H1 (cell line): ENCODE data around the gene CUX1. TPM values are rescaled to one million over a fixed set of nuclear protein-coding genes. Genes with fewer than 3 reads are reported as not detected.
A peak's percentile ranks its signal among the peaks of the same experiment; 100 is the strongest.

Experiments used
- CTCF ChIA-PET: fragments of 300-600 bp; sonication (Branson Sonifier 250); formaldehyde crosslinking; loops from one replicate; lab custom pipeline; 2021; ENCODE audit not compliant: partially characterized antibody; lab: Charles Lee
- POLR2A ChIA-PET: fragments of 300-600 bp; sonication (Branson Sonifier 250); formaldehyde crosslinking; loops from one replicate; lab custom pipeline; 2021; ENCODE audit warnings: inconsistent platforms; ENCODE audit not compliant: partially characterized antibody; lab: Charles Lee
- DNase-seq, 2 experiments: peaks; one replicate each; pipeline versions ENCODE4 v3.0.0 to v3.0.0-alpha.2; 2010 to 2022; ENCODE audit warnings: low spot score in 2 of 2, low read depth in 1 of 2, mixed read lengths in 1 of 2
- FAIRE-seq: peaks from 2 replicates; lab custom pipeline; 2011; peaks lifted over from hg19 to GRCh38; lab: Jason Lieb, UNC
- H2AFZ ChIP-seq: 2 replicates; pipeline ENCODE4 v1.8.1; 2012; ENCODE audit warnings: low read length, inconsistent platforms
- H2AK5ac ChIP-seq: 2 replicates; pipeline ENCODE4 v1.6.1; 2013; ENCODE audit warnings: low read depth, low read length
- H2BK120ac ChIP-seq: replicated peaks from 2 replicates; pipeline ENCODE3; 2013; ENCODE audit warnings: low read depth, low read length, inconsistent platforms
- H2BK12ac ChIP-seq: 2 replicates; pipeline ENCODE4 v1.6.1; 2013; ENCODE audit warnings: low read depth, low read length
- H2BK15ac ChIP-seq: 2 replicates; pipeline ENCODE4 v1.6.1; 2013; ENCODE audit warnings: low read length
- H2BK20ac ChIP-seq: 2 replicates; pipeline ENCODE4 v1.6.1; 2013; ENCODE audit warnings: low read length
- H2BK5ac ChIP-seq: 2 replicates; pipeline ENCODE4 v1.6.1; 2013; ENCODE audit warnings: low read depth, low read length
- H3K14ac ChIP-seq: 2 replicates; pipeline ENCODE4 v1.6.1; 2013; ENCODE audit warnings: inconsistent platforms; ENCODE audit not compliant: insufficient read length
- H3K18ac ChIP-seq: 2 replicates; pipeline ENCODE4 v1.6.1; 2013; ENCODE audit warnings: low read length; ENCODE audit errors: extremely low read depth
- H3K23ac ChIP-seq: 2 replicates; pipeline ENCODE4 v1.6.1; 2013; ENCODE audit warnings: inconsistent platforms; ENCODE audit not compliant: insufficient read length
- H3K23me2 ChIP-seq: 2 replicates; pipeline ENCODE4 v1.6.1; 2013; ENCODE audit warnings: low read depth, low read length
- H3K27ac ChIP-seq: 2 replicates; pipeline ENCODE4 v1.6.1; 2011; ENCODE audit warnings: low read depth, low read length, inconsistent platforms
- H3K27me3 ChIP-seq, 4 experiments: replicated peaks in 1 of 4; 1 replicate in 1 of 4; 2 replicates in 3 of 4; pipeline versions ENCODE4 v1.6.1 to v1.8.1; 2011 to 2013; ENCODE audit warnings: low read length in 3 of 4, mild to moderate bottlenecking in 3 of 4, inconsistent platforms in 2 of 4, mixed read lengths in 2 of 4, moderate library complexity in 1 of 4; ENCODE audit not compliant: control insufficient read depth in 3 of 4, insufficient read depth in 3 of 4; ENCODE audit errors: extremely low read depth in 1 of 4
- H3K36me3 ChIP-seq, 4 experiments: 2 replicates each; pipeline versions ENCODE4 v1.6.1 to v1.8.1; 2011 to 2013; ENCODE audit warnings: mild to moderate bottlenecking in 4 of 4, low read length in 3 of 4, moderate library complexity in 2 of 4, control low read depth in 1 of 4, inconsistent platforms in 1 of 4; ENCODE audit not compliant: insufficient read depth in 4 of 4, control insufficient read depth in 2 of 4
- H3K4ac ChIP-seq: replicated peaks from 2 replicates; pipeline ENCODE3; 2013; ENCODE audit warnings: low read length, low read depth, mixed read lengths, inconsistent platforms; ENCODE audit not compliant: insufficient read length
- H3K4me1 ChIP-seq, 4 experiments: replicated peaks in 1 of 4; 1 replicate in 1 of 4; 2 replicates in 3 of 4; pipeline versions ENCODE4 v1.6.1 to v1.8.1; 2011 to 2013; ENCODE audit warnings: low read length in 3 of 4, inconsistent platforms in 2 of 4, mixed read lengths in 1 of 4; ENCODE audit not compliant: insufficient read depth in 4 of 4, control insufficient read depth in 3 of 4
- H3K4me2 ChIP-seq, 2 experiments: 2 replicates each; pipeline versions ENCODE4 v1.6.1 to v1.8.1; 2011 to 2013; ENCODE audit warnings: low read depth in 2 of 2, low read length in 2 of 2, control low read depth in 1 of 2, inconsistent platforms in 1 of 2, mild to moderate bottlenecking in 1 of 2; ENCODE audit not compliant: insufficient read depth in 1 of 2
- H3K4me3 ChIP-seq, 4 experiments: fragments of 200-600, 300-600 bp in 1 of 4; sonication (generic), shearing (Covaris generic), sonication (Bioruptor Twin) in 1 of 4; 2 replicates each; pipeline versions ENCODE4 v1.5.1 to v1.8.1; 2011 to 2016; ENCODE audit warnings: low read length in 4 of 4, low read depth in 3 of 4, control low read depth in 2 of 4, inconsistent platforms in 2 of 4, mild to moderate bottlenecking in 2 of 4, mixed read lengths in 1 of 4, moderate library complexity in 1 of 4; ENCODE audit not compliant: insufficient read depth in 2 of 4; ENCODE audit errors: extremely low read depth in 1 of 4
- H3K56ac ChIP-seq: replicated peaks from 2 replicates; pipeline ENCODE3; 2013; ENCODE audit warnings: low read depth, mild to moderate bottlenecking, mixed read lengths, low read length, inconsistent platforms; ENCODE audit not compliant: insufficient read length
- H3K79me1 ChIP-seq: 2 replicates; pipeline ENCODE4 v1.6.1; 2013; ENCODE audit warnings: low read depth, low read length, control low read depth
- H3K79me2 ChIP-seq, 2 experiments: 2 replicates each; pipeline versions ENCODE4 v1.6.1 to v1.8.1; 2012 to 2013; ENCODE audit warnings: low read length in 2 of 2, mild to moderate bottlenecking in 2 of 2, inconsistent platforms in 1 of 2; ENCODE audit not compliant: insufficient read depth in 2 of 2, control insufficient read depth in 1 of 2
- H3K9ac ChIP-seq, 4 experiments: replicated peaks in 1 of 4; 1 replicate in 1 of 4; 2 replicates in 3 of 4; pipeline versions ENCODE4 v1.6.1 to v1.8.1; 2011 to 2013; ENCODE audit warnings: low read depth in 3 of 4, low read length in 3 of 4, control low read depth in 2 of 4, mild to moderate bottlenecking in 2 of 4, moderate library complexity in 2 of 4, inconsistent platforms in 1 of 4; ENCODE audit errors: extremely low read depth in 1 of 4
- H3K9me3 ChIP-seq, 2 experiments: 2 replicates each; pipeline versions ENCODE4 v1.6.1 to v1.8.1; 2012 to 2013; ENCODE audit warnings: mild to moderate bottlenecking in 2 of 2, moderate library complexity in 2 of 2, control low read depth in 1 of 2, inconsistent platforms in 1 of 2, low read depth in 1 of 2, low read length in 1 of 2, mixed read lengths in 1 of 2; ENCODE audit not compliant: insufficient read depth in 2 of 2
- H4K20me1 ChIP-seq, 2 experiments: replicated peaks in 1 of 2; 2 replicates each; pipeline versions ENCODE3 to v1.8.1; 2011 to 2013; ENCODE audit warnings: inconsistent platforms in 2 of 2, low read length in 2 of 2, mild to moderate bottlenecking in 1 of 2; ENCODE audit not compliant: insufficient read depth in 2 of 2, control insufficient read depth in 1 of 2
- H4K5ac ChIP-seq: 2 replicates; pipeline ENCODE4 v1.6.1; 2013; ENCODE audit warnings: low read length, low read depth, mixed read lengths, inconsistent platforms; ENCODE audit not compliant: insufficient read length
- H4K8ac ChIP-seq: 2 replicates; pipeline ENCODE4 v1.8.0; 2013; ENCODE audit warnings: mild to moderate bottlenecking, moderate library complexity, low read length, inconsistent platforms; ENCODE audit not compliant: insufficient read depth; ENCODE audit errors: extremely low read depth
- H4K91ac ChIP-seq: replicated peaks from 2 replicates; pipeline ENCODE3; 2013; ENCODE audit warnings: low read length, mixed read lengths, inconsistent platforms; ENCODE audit not compliant: insufficient read length
- KDM1A ChIP-seq: fragments of 200-600, 300-600 bp; sonication (generic); IDR thresholded peaks from 2 replicates; pipeline ENCODE4 v1.7.1; 2016; ENCODE audit warnings: mild to moderate bottlenecking, low read length, borderline replicate concordance
- WGBS, 2 experiments: shearing (Covaris generic) in 1 of 2; methylation state at CpG; one replicate each; pipeline versions ENCODE4 v1.1.6 to v1.1.7; 2013 to 2015; ENCODE audit warnings: low lambda C conversion rate in 2 of 2, mixed read lengths in 2 of 2, inconsistent platforms in 1 of 2, low coverage in 1 of 2, missing lambda C conversion rate in 1 of 2; ENCODE audit not compliant: insufficient replicate concordance in 2 of 2, insufficient coverage in 1 of 2, insufficient read length in 1 of 2; ENCODE audit errors: extremely low coverage in 1 of 2, missing lambda C conversion rate in 1 of 2; 5-methylcytosine and 5-hydroxymethylcytosine counted together
- polyA plus RNA-seq, 7 experiments: library from polyadenylated mRNA; depleted of rRNA in 3 of 7; stranded (reverse) in 5 of 7; unstranded in 2 of 7; fragments of >200 nt in 5 of 7; fragments of 200-250 nt in 2 of 7; gene quantifications; 1 replicate in 5 of 7; 2 replicates in 1 of 7; 4 replicates in 1 of 7; pipeline versions ENCODE4 v1.2.1 to v1.2.3, GENCODE V29; 2011 to 2013; ENCODE audit warnings: missing spikeins in 2 of 7, mixed read lengths in 2 of 7
- total RNA-seq: library from RNA; stranded (reverse); fragmentation: NEBNext Ultra II Directional; extraction: Animal tissue kit (Norgen Biotek cat#: 25700); gene quantifications from 2 replicates; pipeline ENCODE4 v1.2.1, GENCODE V29; 2021
- TF ChIP-seq, protein P1 (sequence below), 3 experiments: IDR thresholded peaks; 1 replicate in 2 of 3; 2 replicates in 1 of 3; pipeline versions ENCODE4 v1.5.1 to v1.6.1; 2011; ENCODE audit warnings: low read length in 3 of 3, mild to moderate bottlenecking in 3 of 3, inconsistent platforms in 2 of 3, low read depth in 1 of 3, moderate library complexity in 1 of 3; ENCODE audit not compliant: insufficient read depth in 1 of 3; ENCODE audit errors: control extremely low read depth in 1 of 3

CUX1 gene
- total and polyA plus RNA-seq, 2 of the 8 experiments (the other 6 are each of a cell fraction or from before 2014, with no cell fraction given), result 21.6 to 65.9 TPM

DNA sequence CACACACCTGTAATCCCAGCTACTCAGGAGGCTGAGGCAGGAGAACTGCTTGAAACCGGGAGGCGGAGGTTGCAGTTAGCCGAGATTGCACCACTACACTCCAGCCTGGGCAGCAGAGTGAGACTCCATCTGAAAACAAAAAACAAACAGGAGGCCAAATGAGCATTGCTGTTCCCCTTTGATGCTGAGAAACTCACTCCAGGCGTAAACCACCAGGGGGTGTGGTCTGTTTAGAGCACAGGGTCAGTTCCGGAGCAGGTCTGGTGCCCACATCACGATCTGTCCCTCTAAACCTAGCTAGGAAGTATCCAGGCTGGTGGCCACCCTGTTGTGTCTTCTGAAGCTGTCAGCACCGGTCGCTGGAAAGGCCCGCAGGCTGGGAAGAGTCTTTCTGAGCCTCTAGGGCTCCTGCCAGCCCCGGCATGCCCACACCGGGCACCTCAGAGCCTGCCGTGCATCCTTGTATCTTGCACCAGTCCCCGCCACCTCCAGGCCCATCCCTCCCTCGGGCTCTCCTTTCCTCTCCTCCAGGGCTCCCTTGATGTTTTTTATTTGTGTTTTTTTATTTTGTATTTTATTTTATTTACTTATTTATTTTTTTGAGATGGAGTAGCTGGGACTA, 402.9 kb downstream of the CUX1 start:
- Histone ChIP-seq H3K9ac (no peak overlapping the region), H3K36me3 (peaks cover 0 to 3% (median 1%) of the 10 kb centered on the region in 4 experiments; a peak in 1 of 8 replicates), H2BK12ac (no peak overlapping the region), H2BK120ac (no peak overlapping the region), H3K79me2 (no peaks in the 10 kb centered on the region), H4K91ac (no peak overlapping the region), H4K20me1 (peaks cover 0 to 2% of the 10 kb centered on the region in 2 experiments), H3K27ac (no peak overlapping the region), H2AFZ (no peak overlapping the region), H4K5ac (no peak overlapping the region), H3K9me3 (no peaks in the 10 kb centered on the region), H2BK15ac (no peak overlapping the region), H3K4me3 (no peak overlapping the region), H3K27me3 (no peaks in the 10 kb centered on the region), H2BK20ac (no peak overlapping the region), H3K4me1 (0 out of 7 replicates have a peak, but pooled peaks cover 0 to 2% (median 0%) of the 10 kb centered on the region in 4 experiments), H3K4ac (no peak overlapping the region), H4K8ac (no peak overlapping the region), H3K18ac (no peak overlapping the region), H2BK5ac (no peak overlapping the region), H3K79me1 (peaks cover 4% of the 10 kb centered on the region; the same call in 1 of the 2 replicates), H3K4me2 (no peak overlapping the region), H3K23ac (no peak overlapping the region), H3K14ac (no peak overlapping the region), H2AK5ac (no peak overlapping the region), H3K56ac (no peak overlapping the region), H3K23me2 (peaks cover 4% of the 10 kb centered on the region; the same call in 1 of the 2 replicates)
- DNase-seq, result no peak
- TF ChIP-seq, protein P1, sequence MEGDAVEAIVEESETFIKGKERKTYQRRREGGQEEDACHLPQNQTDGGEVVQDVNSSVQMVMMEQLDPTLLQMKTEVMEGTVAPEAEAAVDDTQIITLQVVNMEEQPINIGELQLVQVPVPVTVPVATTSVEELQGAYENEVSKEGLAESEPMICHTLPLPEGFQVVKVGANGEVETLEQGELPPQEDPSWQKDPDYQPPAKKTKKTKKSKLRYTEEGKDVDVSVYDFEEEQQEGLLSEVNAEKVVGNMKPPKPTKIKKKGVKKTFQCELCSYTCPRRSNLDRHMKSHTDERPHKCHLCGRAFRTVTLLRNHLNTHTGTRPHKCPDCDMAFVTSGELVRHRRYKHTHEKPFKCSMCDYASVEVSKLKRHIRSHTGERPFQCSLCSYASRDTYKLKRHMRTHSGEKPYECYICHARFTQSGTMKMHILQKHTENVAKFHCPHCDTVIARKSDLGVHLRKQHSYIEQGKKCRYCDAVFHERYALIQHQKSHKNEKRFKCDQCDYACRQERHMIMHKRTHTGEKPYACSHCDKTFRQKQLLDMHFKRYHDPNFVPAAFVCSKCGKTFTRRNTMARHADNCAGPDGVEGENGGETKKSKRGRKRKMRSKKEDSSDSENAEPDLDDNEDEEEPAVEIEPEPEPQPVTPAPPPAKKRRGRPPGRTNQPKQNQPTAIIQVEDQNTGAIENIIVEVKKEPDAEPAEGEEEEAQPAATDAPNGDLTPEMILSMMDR (IDR thresholded peaks at IDR 0.05; ENCODE audit: control extremely low read depth in 1 of 3, insufficient read depth in 1 of 3, low read depth in 1 of 3, low read length in 3 of 3), result peak in 2 of 3 experiments; percentile 10 to 37; a peak in 2 of 4 replicates
- TF ChIP-seq KDM1A, result no peak
- CTCF ChIA-PET, result interaction anchor here (0.9 to 5.1 kb wide), 8 partner anchors 12 to 64 kb away, joined by 3 to 26 read pairs (median 4); no protein-coding TSS in a partner anchor
- FAIRE-seq, result no peak
- 94% methylated on average over 14 of the region's 14 CpGs; no CpG with 5 or more reads in 1 of the 2 experiments for WGBS, 2 experiments
- POLR2A ChIA-PET, result no interaction called here
